EL (cell line): ENCODE measurements around the gene SH2D6.

ENCODE experiments used
- DNase-seq: peaks from one replicate; pipeline ENCODE4 v3.0.0-alpha.2; 2016

Gene SH2D6

DNA sequence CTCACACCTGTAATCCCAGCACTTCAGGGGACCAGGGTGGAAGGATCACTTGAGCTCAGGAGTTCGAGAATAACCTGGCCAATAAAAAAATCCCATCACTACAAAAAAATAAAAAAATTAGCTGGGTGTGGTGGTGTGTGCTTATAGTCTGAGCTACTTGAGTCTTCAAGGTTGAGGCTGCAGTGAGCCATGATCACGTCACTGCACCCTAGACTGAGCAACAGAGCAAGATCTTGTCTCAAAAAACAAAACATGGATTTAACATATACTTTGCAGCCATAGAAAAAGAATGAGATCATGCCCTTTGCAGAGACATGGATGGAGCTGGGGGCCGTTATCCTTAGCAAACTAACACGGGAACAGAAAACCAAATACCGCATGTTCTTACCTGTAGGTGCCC is 22.2 kb downstream of the SH2D6 start:
- DNase-seq: no peak

- DNase-seq: no peak
Observed at GRCh38 chr2:85441864-85442263, 23.4 kb downstream of the SH2D6 start.

DNA sequence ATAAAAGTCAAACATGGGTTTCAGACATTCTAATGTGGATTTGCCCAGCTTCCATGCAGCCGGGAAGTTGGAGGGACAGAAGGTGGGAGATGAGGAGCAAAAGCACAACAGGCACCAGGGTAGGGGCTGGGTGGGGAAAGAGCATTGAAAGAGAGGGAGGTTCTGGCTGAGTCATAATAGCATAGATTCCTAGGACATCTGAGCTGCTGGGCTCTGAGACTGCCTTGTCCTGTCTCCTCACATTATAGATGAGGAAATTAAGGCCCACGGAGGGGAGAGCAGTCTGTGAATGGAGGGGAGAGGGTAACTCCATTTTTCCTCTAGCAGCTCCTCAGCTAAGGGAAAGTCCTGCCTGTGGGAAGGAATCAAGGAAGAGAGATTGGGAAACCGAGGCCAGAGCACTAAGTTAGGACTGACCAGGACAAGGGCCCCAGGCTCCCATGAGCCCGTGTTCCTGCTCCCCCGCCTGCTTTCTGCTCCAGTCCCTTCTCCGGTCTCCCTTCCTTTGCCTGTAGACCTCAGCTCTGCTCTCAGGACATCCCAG is 26.2 kb downstream of the SH2D6 start:
- DNase-seq: peak; percentile 37

DNA sequence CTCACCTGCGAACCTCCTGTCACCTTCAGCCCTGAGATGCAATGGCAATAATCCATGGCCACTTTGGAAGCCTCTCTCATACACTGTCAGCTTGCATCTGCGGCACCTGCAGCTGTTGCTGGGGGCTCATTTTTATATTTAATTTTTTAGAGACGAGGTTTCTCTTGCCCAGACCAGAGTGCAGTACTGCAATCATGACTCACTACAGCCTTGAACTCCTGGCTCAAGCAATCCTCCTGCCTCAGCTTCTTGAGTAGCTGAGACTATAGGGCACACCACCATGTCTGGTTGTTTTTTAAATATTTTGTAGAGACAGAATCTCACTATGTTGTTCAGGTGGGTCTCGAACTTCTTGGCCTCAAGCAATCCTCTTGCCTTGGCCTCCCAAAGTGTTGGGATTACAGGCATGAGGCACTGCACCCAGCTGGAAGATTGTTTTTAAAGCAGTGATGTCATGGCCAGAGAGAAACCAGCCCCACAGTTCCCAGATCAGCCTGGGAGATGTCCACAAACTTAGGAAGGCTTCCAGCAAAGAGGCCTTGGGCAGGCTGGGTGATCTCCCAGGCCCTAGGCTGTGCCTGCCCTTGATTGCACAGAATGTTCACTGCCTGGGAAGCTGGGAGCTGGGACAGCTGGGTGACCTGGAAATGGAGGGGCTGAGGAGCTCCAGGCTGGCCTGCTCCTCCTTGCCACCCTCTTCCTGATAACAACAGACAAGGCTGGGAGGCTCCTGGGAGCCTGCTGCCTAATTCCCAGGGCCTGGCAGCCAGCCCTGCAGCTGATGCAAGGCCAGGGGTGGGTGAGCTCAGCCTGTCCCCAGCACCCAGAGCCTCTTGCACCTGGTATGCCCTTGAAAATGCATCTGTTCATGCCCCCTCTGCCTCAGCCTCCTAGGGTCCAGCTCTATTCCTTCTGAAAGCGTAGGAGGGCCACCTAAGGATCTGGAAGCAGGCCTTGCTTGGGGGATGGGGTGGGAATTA is 27.1 kb downstream of the SH2D6 start:
- peak; percentile 80 for DNase-seq

GRCh38 chr2:85446296-85447221 is 28.0 kb downstream of the SH2D6 start:
- DNase-seq: no peak

DNA sequence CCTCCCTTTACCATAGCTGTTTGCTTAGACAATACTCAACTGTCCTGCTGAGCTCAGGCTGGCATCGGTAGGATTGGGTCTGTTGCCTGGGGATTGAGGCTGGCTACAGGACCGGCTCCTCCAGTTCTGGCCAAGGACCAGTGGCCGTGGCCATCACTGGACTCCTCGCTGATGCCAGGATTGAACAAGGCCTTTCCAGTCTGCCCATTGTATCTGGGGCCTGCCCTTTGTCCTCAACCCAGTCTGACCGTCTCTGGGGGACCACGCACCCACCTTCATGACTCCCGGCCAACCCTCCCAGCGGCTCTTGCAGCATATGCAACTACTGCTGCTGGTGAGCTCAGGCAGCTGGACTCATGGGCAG is 28.7 kb downstream of the SH2D6 start:
- DNase-seq: no peak

- no peak for DNase-seq
Observed at GRCh38 chr2:85448461-85449213, 30.1 kb downstream of the SH2D6 start.

- no peak for DNase-seq
Observed at GRCh38 chr2:85449214-85449588, 30.7 kb downstream of the SH2D6 start.

GRCh38 chr2:85452237-85452636 is 33.7 kb downstream of the SH2D6 start:
- DNase-seq: no peak

- DNase-seq: no peak
Observed at GRCh38 chr2:85453571-85453970, 35.1 kb downstream of the SH2D6 start.

DNA sequence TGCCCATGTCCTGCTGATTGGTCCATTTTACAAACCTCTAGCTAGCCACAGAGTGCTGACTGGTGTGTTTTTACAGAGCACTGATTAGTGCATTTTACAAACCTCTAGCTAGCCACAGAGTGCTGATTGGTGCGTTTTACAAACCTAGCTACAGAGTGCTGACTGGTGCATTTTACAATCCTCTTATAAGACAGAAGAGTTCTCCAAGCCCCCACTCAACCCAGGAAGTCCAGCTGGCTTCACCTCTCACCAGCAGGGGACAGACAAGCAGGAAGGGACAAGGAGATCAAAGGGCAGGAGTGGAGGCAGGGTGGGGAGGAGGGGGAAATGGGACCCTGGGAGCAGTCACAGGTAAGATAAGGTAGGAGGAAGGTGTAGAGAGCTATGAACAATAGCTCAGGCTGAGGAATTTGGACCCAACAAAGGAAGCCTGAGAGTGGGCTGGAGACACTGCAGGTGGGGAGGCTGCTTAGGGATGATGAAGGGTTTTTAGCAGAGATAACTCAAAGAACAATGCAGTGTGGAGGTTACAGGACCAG is 37.1 kb downstream of the SH2D6 start:
- no peak for DNase-seq

DNA sequence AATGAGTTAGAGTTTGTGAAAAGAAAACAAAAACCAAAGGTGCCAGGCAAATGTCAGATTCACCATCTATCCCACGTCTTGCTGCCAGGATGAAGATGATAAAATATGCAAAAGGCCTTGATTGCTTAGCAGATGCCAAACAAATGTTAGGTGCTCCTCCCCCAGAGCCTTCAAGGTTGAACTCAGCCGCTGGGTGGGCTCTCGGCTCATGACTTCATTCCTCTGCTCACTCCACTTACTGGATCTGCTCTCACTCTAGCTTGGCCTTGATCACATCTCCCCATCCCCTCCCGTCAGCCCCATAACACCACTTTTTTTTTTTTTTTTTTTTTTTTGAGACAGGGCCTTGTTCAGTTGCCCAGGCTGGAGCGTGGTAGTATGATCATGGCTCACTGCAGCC is 38.5 kb downstream of the SH2D6 start:
- DNase-seq: no peak

GRCh38 chr2:85457877-85458316 is 39.4 kb downstream of the SH2D6 start:
- no peak for DNase-seq

GRCh38 chr2:85458601-85459563 is 40.4 kb downstream of the SH2D6 start:
- no peak for DNase-seq

GRCh38 chr2:85459771-85460170 is 41.3 kb downstream of the SH2D6 start:
- no peak for DNase-seq

- no peak for DNase-seq
Observed at GRCh38 chr2:85462322-85462721, 43.8 kb downstream of the SH2D6 start.

- DNase-seq: no peak
Observed at GRCh38 chr2:85468096-85468703, 49.7 kb downstream of the SH2D6 start.

- peak; percentile 15 for DNase-seq
Observed at GRCh38 chr2:85468704-85469349, 50.3 kb downstream of the SH2D6 start.

DNA sequence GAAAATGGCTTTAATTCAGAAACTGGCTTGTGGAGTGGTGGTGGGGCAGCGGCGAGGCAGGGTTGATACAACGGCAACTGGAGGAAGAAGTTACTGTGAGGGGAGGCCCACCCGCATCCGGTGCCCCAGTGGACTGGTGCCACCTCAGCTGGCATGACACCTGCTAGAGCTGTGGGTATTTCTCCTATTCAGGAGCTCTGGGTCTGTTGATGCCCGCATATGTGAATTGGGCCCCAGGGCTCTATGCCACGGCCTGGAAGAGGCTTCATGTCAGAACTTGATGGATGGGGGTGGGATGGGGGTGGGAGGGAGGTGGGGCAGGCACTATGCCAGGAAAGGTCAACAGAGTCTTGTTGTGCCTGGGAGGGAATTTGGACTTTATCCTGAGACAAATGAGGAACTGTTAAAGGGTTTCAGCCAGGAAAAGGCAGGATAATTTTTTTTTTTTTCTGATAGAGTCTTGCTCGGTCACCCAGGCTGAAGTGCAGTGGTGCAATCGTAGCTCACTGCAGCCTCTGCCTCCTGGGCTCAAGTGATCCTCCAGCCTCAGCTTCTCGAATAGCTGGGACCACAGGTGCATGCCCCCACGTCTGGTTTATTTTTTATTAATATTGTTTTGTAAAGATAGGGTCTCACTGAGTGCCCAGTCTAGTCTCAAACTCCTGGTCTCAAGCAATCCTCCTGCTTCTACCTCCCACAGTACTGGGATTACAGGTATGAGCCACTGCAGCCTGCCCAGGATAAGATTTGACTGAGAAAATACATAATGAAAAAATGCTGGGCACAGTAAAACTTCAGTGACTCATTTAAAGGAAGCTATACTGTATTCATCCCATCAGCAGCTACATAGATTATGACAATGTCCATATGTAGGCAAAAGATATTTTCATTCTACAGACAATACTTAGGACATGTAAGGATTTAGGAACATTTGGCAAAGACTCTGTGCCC is 52.6 kb downstream of the SH2D6 start:
- DNase-seq: no peak
